ENCODE data around the gene IBSP.

The IBSP gene

DNA sequence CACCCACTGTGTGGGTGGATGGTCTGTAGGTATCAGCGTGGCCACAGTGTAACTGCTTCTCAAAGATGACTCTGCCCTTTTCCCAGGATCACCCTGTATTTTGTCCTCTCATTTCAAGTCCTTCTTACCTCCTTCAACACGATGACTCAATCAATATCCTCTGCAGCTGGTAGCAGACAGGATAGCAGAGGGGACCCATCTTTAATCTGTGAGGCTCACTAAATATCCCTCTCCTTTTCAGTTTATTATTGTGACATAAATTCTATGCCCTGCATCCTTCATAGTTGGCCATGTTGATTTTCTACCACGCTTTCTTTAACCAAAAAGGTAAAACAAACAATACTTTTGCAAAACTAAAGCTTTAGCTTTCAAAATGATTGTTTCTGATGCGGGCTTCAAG lies 23.8 kb downstream of the IBSP start:
- Mint-ChIP-seq H3K9me3 (no peaks in the 10 kb centered on the region), H3K4me3 (no peak overlapping the region)

DNA sequence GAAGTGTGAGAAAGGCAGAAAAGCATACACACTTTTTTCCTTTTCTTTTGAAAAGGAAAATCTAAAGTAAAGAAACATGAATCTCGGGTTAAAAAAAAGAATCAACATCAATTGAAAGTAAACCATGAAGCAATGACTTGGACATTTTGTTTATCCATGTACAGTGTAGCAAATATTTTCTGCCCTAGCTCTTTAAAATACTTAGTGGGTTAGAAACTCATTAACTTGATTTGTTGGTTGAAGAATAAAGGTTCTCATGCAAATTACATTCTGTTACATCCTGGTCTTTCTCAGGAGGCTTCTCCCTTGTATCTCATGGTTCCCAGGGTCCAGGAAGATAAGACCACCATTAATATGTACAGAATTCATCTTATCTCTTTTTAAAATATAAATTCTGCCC lies 24.4 kb downstream of the IBSP start:
- Mint-ChIP-seq H3K4me1 (ENCODE audit: low read depth) (no peaks in the 10 kb centered on the region), H3K27me3 (ENCODE audit: low read depth) (no peaks in the 10 kb centered on the region), H3K9me3 (no peaks in the 10 kb centered on the region), H3K27ac (no peak overlapping the region), H3K36me3 (ENCODE audit: low read depth) (no peaks in the 10 kb centered on the region), H3K4me3 (no peak overlapping the region)

More for the DNA sequence above, 23.8 kb downstream of the IBSP start:
- Mint-ChIP-seq H3K36me3 (ENCODE audit: low read depth) (no peaks in the 10 kb centered on the region), H3K27ac (no peak overlapping the region), H3K4me1 (ENCODE audit: low read depth) (no peaks in the 10 kb centered on the region), H3K27me3 (ENCODE audit: low read depth) (no peaks in the 10 kb centered on the region)

GRCh38 chr4:87824352-87824751 lies 25.0 kb downstream of the IBSP start:
- Mint-ChIP-seq H3K27me3 (ENCODE audit: low read depth) (no peaks in the 10 kb centered on the region), H3K4me1 (ENCODE audit: low read depth) (no peaks in the 10 kb centered on the region), H3K4me3 (no peak overlapping the region), H3K9me3 (no peaks in the 10 kb centered on the region), H3K27ac (no peak overlapping the region), H3K36me3 (ENCODE audit: low read depth) (no peaks in the 10 kb centered on the region)

- Mint-ChIP-seq H3K27ac (no peak within 1 kb of the TSS), H3K4me3 (no peak within 1 kb of the TSS), H3K9me3 (no peaks in the 10 kb centered on the region), H3K36me3 (ENCODE audit: low read depth) (no peaks in the 10 kb centered on the region), H3K4me1 (ENCODE audit: low read depth) (no peaks in the 10 kb centered on the region), H3K27me3 (ENCODE audit: low read depth) (peaks cover 11% of the 10 kb centered on the region)
Observed at GRCh38 chr4:87832669-87833068, 33.3 kb downstream of the IBSP start, which contains the start of gene MEPE. Gene MEPE, plus strand, starts transcription at chr4:87832969. Its CDS starts 1,746 bp downstream, at chr4:87834715.

GRCh38 chr4:87834401-87834800 lies 35.0 kb downstream of the IBSP start:
- Mint-ChIP-seq H3K27me3 (ENCODE audit: low read depth) (peaks cover 16% of the 10 kb centered on the region), H3K4me1 (ENCODE audit: low read depth) (no peaks in the 10 kb centered on the region)

GRCh38 chr4:87835197-87835596 lies 35.8 kb downstream of the IBSP start:
- Mint-ChIP-seq H3K9me3 (no peaks in the 10 kb centered on the region), H3K36me3 (ENCODE audit: low read depth) (no peaks in the 10 kb centered on the region), H3K27me3 (ENCODE audit: low read depth) (peaks cover 11% of the 10 kb centered on the region), H3K27ac (no peak overlapping the region), H3K4me3 (no peak overlapping the region), H3K4me1 (ENCODE audit: low read depth) (no peaks in the 10 kb centered on the region)

More at GRCh38 chr4:87834401-87834800, 35.0 kb downstream of the IBSP start:
- Mint-ChIP-seq H3K4me3 (no peak overlapping the region), H3K36me3 (ENCODE audit: low read depth) (no peaks in the 10 kb centered on the region), H3K9me3 (no peaks in the 10 kb centered on the region), H3K27ac (no peak overlapping the region)

GRCh38 chr4:87835743-87836142 lies 36.4 kb downstream of the IBSP start:
- Mint-ChIP-seq H3K4me1 (ENCODE audit: low read depth) (no peaks in the 10 kb centered on the region), H3K9me3 (no peaks in the 10 kb centered on the region), H3K4me3 (no peak overlapping the region), H3K27me3 (ENCODE audit: low read depth) (peaks cover 9% of the 10 kb centered on the region), H3K36me3 (ENCODE audit: low read depth) (no peaks in the 10 kb centered on the region), H3K27ac (no peak overlapping the region)

DNA sequence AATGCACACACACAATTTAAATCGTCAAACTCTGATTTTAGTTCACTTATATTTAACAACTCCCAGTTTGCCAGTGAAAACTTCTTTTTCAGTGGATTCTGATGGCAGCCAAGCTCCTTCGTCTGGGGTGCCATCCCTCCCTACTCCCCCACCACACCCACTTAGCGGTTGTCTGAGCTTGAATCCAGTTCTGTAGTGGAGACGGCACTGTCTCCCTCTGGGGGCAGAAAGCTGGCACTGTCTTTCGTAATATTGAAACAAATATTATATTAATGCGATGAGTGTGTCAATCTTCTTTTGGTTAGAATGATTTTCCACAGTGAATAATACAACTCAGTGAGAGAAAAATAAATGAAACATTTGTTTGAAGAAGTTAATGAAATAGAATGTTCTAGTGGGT lies 38.9 kb downstream of the IBSP start:
- no peak overlapping the region for H3K27ac Mint-ChIP-seq
- H3K4me3 Mint-ChIP-seq, result no peak overlapping the region
- no peaks in the 10 kb centered on the region for H3K9me3 Mint-ChIP-seq
- no peaks in the 10 kb centered on the region for H3K4me1 Mint-ChIP-seq (ENCODE audit: low read depth)
- peaks cover 9% of the 10 kb centered on the region for H3K27me3 Mint-ChIP-seq (ENCODE audit: low read depth)
- no peaks in the 10 kb centered on the region for H3K36me3 Mint-ChIP-seq (ENCODE audit: low read depth)

- H3K4me3 Mint-ChIP-seq, result no peak overlapping the region
- H3K4me1 Mint-ChIP-seq (ENCODE audit: low read depth), result no peaks in the 10 kb centered on the region
- peaks cover 14% of the 10 kb centered on the region for H3K27me3 Mint-ChIP-seq (ENCODE audit: low read depth)
Observed at GRCh38 chr4:87838890-87839591, 39.7 kb downstream of the IBSP start.

GRCh38 chr4:87839592-87839946 lies 40.2 kb downstream of the IBSP start:
- Mint-ChIP-seq H3K27ac (no peak overlapping the region), H3K4me1 (ENCODE audit: low read depth) (no peaks in the 10 kb centered on the region), H3K9me3 (no peaks in the 10 kb centered on the region), H3K4me3 (no peak overlapping the region), H3K27me3 (ENCODE audit: low read depth) (peaks cover 18% of the 10 kb centered on the region), H3K36me3 (ENCODE audit: low read depth) (no peaks in the 10 kb centered on the region)

More at GRCh38 chr4:87838890-87839591, 39.7 kb downstream of the IBSP start:
- no peak overlapping the region for H3K27ac Mint-ChIP-seq
- H3K9me3 Mint-ChIP-seq, result no peaks in the 10 kb centered on the region
- no peaks in the 10 kb centered on the region for H3K36me3 Mint-ChIP-seq (ENCODE audit: low read depth)

- H3K9me3 Mint-ChIP-seq, result no peaks in the 10 kb centered on the region
- peaks cover 18% of the 10 kb centered on the region for H3K27me3 Mint-ChIP-seq (ENCODE audit: low read depth)
- no peak overlapping the region for H3K4me3 Mint-ChIP-seq
- H3K27ac Mint-ChIP-seq, result no peak overlapping the region
- no peaks in the 10 kb centered on the region for H3K4me1 Mint-ChIP-seq (ENCODE audit: low read depth)
- H3K36me3 Mint-ChIP-seq (ENCODE audit: low read depth), result no peaks in the 10 kb centered on the region
Observed at GRCh38 chr4:87840149-87840548, 40.8 kb downstream of the IBSP start.

DNA sequence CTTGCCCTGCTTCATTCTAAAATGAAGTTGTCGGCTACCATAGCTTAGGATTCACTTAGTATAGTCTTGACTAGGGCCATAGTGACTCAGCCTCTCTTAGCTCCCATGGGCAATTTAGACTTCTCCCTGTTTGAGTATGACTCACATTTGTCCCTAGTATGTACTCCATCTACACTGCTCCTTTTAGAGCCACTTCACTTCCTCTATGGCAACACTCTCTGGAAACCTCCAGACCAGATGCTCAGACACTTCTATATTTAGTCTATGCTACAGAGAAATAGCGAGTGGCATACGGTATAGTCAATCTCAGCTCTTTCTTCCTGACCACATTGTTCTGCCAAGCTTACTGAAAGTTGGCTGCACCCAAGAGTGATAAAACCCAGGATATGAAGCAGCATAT lies 44.6 kb downstream of the IBSP start:
- no peaks in the 10 kb centered on the region for H3K9me3 Mint-ChIP-seq
- H3K4me1 Mint-ChIP-seq (ENCODE audit: low read depth), result peaks cover 2% of the 10 kb centered on the region
- H3K27me3 Mint-ChIP-seq (ENCODE audit: low read depth), result peaks cover 31% of the 10 kb centered on the region
- no peaks in the 10 kb centered on the region for H3K36me3 Mint-ChIP-seq (ENCODE audit: low read depth)
- H3K4me3 Mint-ChIP-seq, result no peak overlapping the region
- H3K27ac Mint-ChIP-seq, result no peak overlapping the region

DNA sequence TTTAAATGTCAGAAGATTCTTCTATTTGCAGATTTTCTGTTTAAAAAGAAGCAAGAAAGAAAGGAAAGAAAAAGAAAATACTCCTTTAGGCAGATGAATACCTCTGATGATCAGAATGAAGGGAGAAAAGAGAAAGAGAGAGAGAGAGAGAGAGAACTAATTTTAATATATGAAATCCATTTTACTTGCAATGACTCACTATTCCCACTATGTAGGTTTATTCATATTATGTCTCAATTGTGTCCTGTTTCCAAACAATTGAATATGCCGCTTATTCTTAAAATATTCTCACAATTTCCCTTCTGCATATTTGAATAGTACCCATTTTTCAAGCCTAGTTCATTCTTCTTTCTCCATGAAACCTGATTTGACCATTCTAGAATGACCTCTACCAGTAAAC lies 45.1 kb downstream of the IBSP start:
- H3K4me3 Mint-ChIP-seq, result no peak overlapping the region
- peaks cover 6% of the 10 kb centered on the region for H3K4me1 Mint-ChIP-seq (ENCODE audit: low read depth)
- H3K9me3 Mint-ChIP-seq, result no peaks in the 10 kb centered on the region
- H3K27ac Mint-ChIP-seq, result no peak overlapping the region
- peaks cover 30% of the 10 kb centered on the region for H3K27me3 Mint-ChIP-seq (ENCODE audit: low read depth)
- H3K36me3 Mint-ChIP-seq (ENCODE audit: low read depth), result no peaks in the 10 kb centered on the region

- Mint-ChIP-seq H3K9me3 (no peaks in the 10 kb centered on the region), H3K36me3 (ENCODE audit: low read depth) (no peaks in the 10 kb centered on the region), H3K27ac (no peak overlapping the region), H3K27me3 (ENCODE audit: low read depth) (peaks cover 30% of the 10 kb centered on the region), H3K4me1 (ENCODE audit: low read depth) (peaks cover 11% of the 10 kb centered on the region), H3K4me3 (no peak overlapping the region)
Observed at GRCh38 chr4:87846226-87846625, 46.9 kb downstream of the IBSP start.

DNA sequence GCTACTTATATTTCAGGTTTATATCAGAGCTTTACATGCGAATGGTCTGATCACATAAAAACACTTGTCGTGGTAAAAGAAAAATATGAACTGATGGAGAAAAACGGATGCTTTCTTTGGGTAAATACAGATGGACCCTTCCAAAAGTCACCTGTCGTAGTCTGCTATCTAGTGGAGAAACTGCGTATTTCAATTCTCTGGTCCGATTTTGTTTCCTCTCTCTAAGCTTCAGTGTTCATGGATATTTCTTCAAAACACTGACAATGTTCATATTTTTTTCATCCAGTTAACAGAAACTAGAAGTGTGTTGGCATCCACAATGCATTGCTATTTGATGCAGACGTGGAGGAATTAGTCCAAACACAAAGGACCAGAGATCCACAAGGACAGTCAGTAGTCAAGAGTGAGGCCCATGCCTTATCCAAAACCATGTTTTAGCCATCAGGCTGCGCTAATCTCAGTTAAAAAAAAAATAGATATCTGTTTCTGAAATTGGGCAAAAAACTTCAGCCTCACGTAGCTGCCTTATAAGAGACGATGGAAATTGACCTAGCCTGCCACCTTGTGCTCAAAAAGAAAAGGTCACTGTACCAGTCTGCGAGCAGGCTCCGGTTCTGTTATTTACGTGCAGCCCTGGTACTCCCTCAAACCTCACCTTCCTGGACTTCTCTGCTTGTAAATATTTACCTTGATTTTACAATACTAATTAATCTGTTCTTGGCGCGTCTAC lies 49.4 kb downstream of the IBSP start:
- Mint-ChIP-seq H3K4me1 (ENCODE audit: low read depth) (peaks cover 11% of the 10 kb centered on the region), H3K27me3 (ENCODE audit: low read depth) (peaks cover 33% of the 10 kb centered on the region), H3K4me3 (no peak overlapping the region), H3K9me3 (no peaks in the 10 kb centered on the region), H3K36me3 (ENCODE audit: low read depth) (no peaks in the 10 kb centered on the region), H3K27ac (no peak overlapping the region)

Measured in T-helper 1 cell treated with Interleukin-12 subunit alpha and Interleukin-12 subunit beta and Interleukin-4 antibody, amounts not matched to agents 30 μg/mL and 1 μg/mL, for 36 hours (primary cell).